ENCODE measurements around the gene TTLL7. TPM values are rescaled to one million over a fixed set of nuclear protein-coding genes. Genes with fewer than 3 reads are reported as not detected.

TTLL7 gene
- total RNA-seq, 1 donor from 2014 or later, result not detected

GRCh38 chr1:83827741-83828140 lies 171.2 kb downstream of the TTLL7 start:
- TF ChIP-seq CTCF (IDR thresholded peaks at IDR 0.05), result no peak
- CTCF ChIA-PET, result no interaction called here

GRCh38 chr1:83822208-83822607 lies 176.7 kb downstream of the TTLL7 start:
- no peak for TF ChIP-seq CTCF (IDR thresholded peaks at IDR 0.05)
- ChIA-PET POLR2A (no interaction called here), CTCF (no interaction called here)
- ATAC-seq (ENCODE audit: low read depth) (no peak), DNase-seq (no peak)
- H3K36me3 Mint-ChIP-seq (ENCODE audit: low read depth), result no peaks in the 10 kb centered on the region
- H3K4me3 Mint-ChIP-seq, result no peak overlapping the region
- peaks cover 8% of the 10 kb centered on the region for H3K4me1 Mint-ChIP-seq
- H3K27me3 Mint-ChIP-seq, result no peaks in the 10 kb centered on the region
- peaks cover 5% of the 10 kb centered on the region for H3K9me3 Mint-ChIP-seq
- H3K27ac Mint-ChIP-seq, result no peak overlapping the region
- intact Hi-C loops (cut with micrococcal nuclease), result no loop called here

More at GRCh38 chr1:83827741-83828140, 171.2 kb downstream of the TTLL7 start:
- H3K36me3 Mint-ChIP-seq (ENCODE audit: low read depth), result no peaks in the 10 kb centered on the region
- no peak for ATAC-seq (ENCODE audit: low read depth)
- no peaks in the 10 kb centered on the region for H3K27me3 Mint-ChIP-seq
- intact Hi-C loops (cut with micrococcal nuclease), result no loop called here
- H3K4me3 Mint-ChIP-seq, result no peak overlapping the region
- POLR2A ChIA-PET, result no interaction called here
- DNase-seq, result no peak
- H3K9me3 Mint-ChIP-seq, result no peaks in the 10 kb centered on the region
- H3K4me1 Mint-ChIP-seq, result no peaks in the 10 kb centered on the region
- no peak overlapping the region for H3K27ac Mint-ChIP-seq

GRCh38 chr1:83819436-83819835 lies 179.5 kb downstream of the TTLL7 start:
- H3K4me3 Mint-ChIP-seq, result no peak overlapping the region

GRCh38 chr1:83818916-83819315 lies 180.0 kb downstream of the TTLL7 start:
- Mint-ChIP-seq H3K4me3 (no peak overlapping the region), H3K27ac (no peak overlapping the region), H3K27me3 (no peaks in the 10 kb centered on the region), H3K36me3 (ENCODE audit: low read depth) (no peaks in the 10 kb centered on the region), H3K4me1 (peaks cover 8% of the 10 kb centered on the region), H3K9me3 (peaks cover 5% of the 10 kb centered on the region)
- ATAC-seq (ENCODE audit: low read depth) (peak; percentile 56), DNase-seq (no peak)
- no peak for TF ChIP-seq CTCF (IDR thresholded peaks at IDR 0.05)
- intact Hi-C loops (cut with micrococcal nuclease), result no loop called here
- CTCF ChIA-PET, result no interaction called here
- POLR2A ChIA-PET, result no interaction called here

More at GRCh38 chr1:83819436-83819835, 179.5 kb downstream of the TTLL7 start:
- ChIA-PET POLR2A (no interaction called here), CTCF (no interaction called here)
- no peak overlapping the region for H3K27ac Mint-ChIP-seq
- peaks cover 8% of the 10 kb centered on the region for H3K4me1 Mint-ChIP-seq
- no peak for DNase-seq
- H3K9me3 Mint-ChIP-seq, result peaks cover 5% of the 10 kb centered on the region
- no peaks in the 10 kb centered on the region for H3K36me3 Mint-ChIP-seq (ENCODE audit: low read depth)
- ATAC-seq (ENCODE audit: low read depth), result no peak
- no peaks in the 10 kb centered on the region for H3K27me3 Mint-ChIP-seq
- intact Hi-C loops (cut with micrococcal nuclease), result no loop called here
- TF ChIP-seq CTCF (IDR thresholded peaks at IDR 0.05), result no peak

GRCh38 chr1:83816836-83817235 lies 182.1 kb downstream of the TTLL7 start:
- ATAC-seq (ENCODE audit: low read depth) (no peak), DNase-seq (no peak)
- H3K27me3 Mint-ChIP-seq, result no peaks in the 10 kb centered on the region
- CTCF ChIA-PET, result no interaction called here
- POLR2A ChIA-PET, result no interaction called here
- peaks cover 5% of the 10 kb centered on the region for H3K9me3 Mint-ChIP-seq
- H3K4me1 Mint-ChIP-seq, result peaks cover 8% of the 10 kb centered on the region
- H3K36me3 Mint-ChIP-seq (ENCODE audit: low read depth), result no peaks in the 10 kb centered on the region
- intact Hi-C loops (cut with micrococcal nuclease), result no loop called here
- no peak for TF ChIP-seq CTCF (IDR thresholded peaks at IDR 0.05)
- H3K4me3 Mint-ChIP-seq, result no peak overlapping the region
- H3K27ac Mint-ChIP-seq, result no peak overlapping the region

All from activated B cell treated with CpG ODN at 0.5 μM for 24 hours (primary cell).